Activated naive CD8-positive, alpha-beta T cell (primary cell): Measurements from ENCODE around the gene CNTN6.

Experiments
- H3K27ac Mint-ChIP-seq: one replicate; pipeline ENCODE4 v1.8.0; 2021; ENCODE audit warnings: mixed read lengths
- H3K27me3 Mint-ChIP-seq: one replicate; pipeline ENCODE4 v1.8.0; 2021; ENCODE audit warnings: mixed read lengths
- H3K36me3 Mint-ChIP-seq: one replicate; pipeline ENCODE4 v1.8.0; 2021; ENCODE audit warnings: mixed read lengths
- H3K4me1 Mint-ChIP-seq: one replicate; pipeline ENCODE4 v1.8.0; 2021; ENCODE audit warnings: low read depth, mixed read lengths
- H3K4me3 Mint-ChIP-seq: one replicate; pipeline ENCODE4 v1.8.0; 2021; ENCODE audit warnings: mild to moderate bottlenecking, mixed read lengths
- H3K9me3 Mint-ChIP-seq: one replicate; pipeline ENCODE4 v1.8.0; 2021; ENCODE audit warnings: low read depth, mixed read lengths

The CNTN6 gene

GRCh38 chr3:1131166-1131565 is 38.3 kb downstream of the CNTN6 start:
- Mint-ChIP-seq H3K4me1 (no peaks in the 10 kb centered on the region), H3K27ac (no peak overlapping the region), H3K9me3 (no peaks in the 10 kb centered on the region), H3K4me3 (no peak overlapping the region), H3K27me3 (no peaks in the 10 kb centered on the region), H3K36me3 (no peaks in the 10 kb centered on the region)

DNA sequence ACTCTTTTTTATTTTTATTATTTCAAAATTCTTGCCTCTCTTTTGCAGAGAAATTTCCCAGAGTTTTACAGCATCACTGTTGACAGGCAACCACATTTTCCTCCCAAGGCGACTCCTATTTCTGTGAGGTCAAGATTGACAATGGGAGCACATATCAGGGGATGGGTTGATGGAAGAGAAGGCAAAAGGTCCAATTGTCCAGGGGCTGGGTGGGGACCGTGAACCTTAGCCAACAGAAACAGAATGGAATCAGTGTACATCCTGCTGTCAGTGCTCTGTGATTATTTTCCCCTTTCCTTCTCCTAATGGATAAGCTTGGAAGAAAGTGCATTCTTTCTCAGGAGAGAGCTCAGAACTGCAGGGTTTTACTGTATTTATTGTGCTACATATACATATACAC is 42.4 kb downstream of the CNTN6 start:
- H3K4me1 Mint-ChIP-seq: no peaks in the 10 kb centered on the region
- H3K27ac Mint-ChIP-seq: no peak overlapping the region
- H3K4me3 Mint-ChIP-seq: no peak overlapping the region
- no peaks in the 10 kb centered on the region for H3K36me3 Mint-ChIP-seq
- no peaks in the 10 kb centered on the region for H3K27me3 Mint-ChIP-seq
- no peaks in the 10 kb centered on the region for H3K9me3 Mint-ChIP-seq

- H3K9me3 Mint-ChIP-seq: peaks cover 4% of the 10 kb centered on the region
- no peak overlapping the region for H3K4me3 Mint-ChIP-seq
- no peaks in the 10 kb centered on the region for H3K4me1 Mint-ChIP-seq
- H3K27me3 Mint-ChIP-seq: no peaks in the 10 kb centered on the region
- no peaks in the 10 kb centered on the region for H3K36me3 Mint-ChIP-seq
- H3K27ac Mint-ChIP-seq: no peak overlapping the region
These were observed 45.2 kb downstream of the CNTN6 start for GRCh38 chr3:1138036-1138435.

GRCh38 chr3:1139071-1139470 is 46.2 kb downstream of the CNTN6 start:
- H3K27ac Mint-ChIP-seq: no peak overlapping the region

GRCh38 chr3:1147326-1147725 is 54.5 kb downstream of the CNTN6 start:
- no peaks in the 10 kb centered on the region for H3K27me3 Mint-ChIP-seq
- no peak overlapping the region for H3K4me3 Mint-ChIP-seq
- H3K4me1 Mint-ChIP-seq: no peaks in the 10 kb centered on the region
- H3K27ac Mint-ChIP-seq: no peak overlapping the region
- H3K9me3 Mint-ChIP-seq: peaks cover 5% of the 10 kb centered on the region
- no peaks in the 10 kb centered on the region for H3K36me3 Mint-ChIP-seq

More at GRCh38 chr3:1139071-1139470, 46.2 kb downstream of the CNTN6 start:
- no peaks in the 10 kb centered on the region for H3K36me3 Mint-ChIP-seq
- H3K27me3 Mint-ChIP-seq: no peaks in the 10 kb centered on the region
- H3K9me3 Mint-ChIP-seq: peaks cover 4% of the 10 kb centered on the region
- H3K4me1 Mint-ChIP-seq: no peaks in the 10 kb centered on the region
- no peak overlapping the region for H3K4me3 Mint-ChIP-seq

DNA sequence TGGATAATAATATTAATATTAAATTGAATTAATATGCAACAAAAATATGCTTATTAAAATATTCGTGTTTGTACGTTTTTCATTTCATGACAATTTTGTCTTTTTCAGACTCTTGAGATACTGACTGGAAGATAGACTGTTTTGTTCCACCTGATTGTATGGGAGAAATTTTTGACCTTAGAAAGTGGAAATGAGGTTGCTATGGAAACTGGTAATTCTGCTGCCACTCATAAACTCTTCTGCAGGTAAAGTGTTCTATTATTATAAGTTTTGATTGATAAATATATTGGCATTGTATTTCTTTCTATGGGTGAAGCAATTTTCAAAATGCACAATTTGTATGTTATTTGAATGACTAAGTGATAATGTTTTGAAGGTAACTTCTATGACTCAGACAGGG is 55.0 kb downstream of the CNTN6 start:
- Mint-ChIP-seq H3K9me3 (peaks cover 5% of the 10 kb centered on the region), H3K4me3 (no peak overlapping the region), H3K27ac (no peak overlapping the region), H3K27me3 (no peaks in the 10 kb centered on the region), H3K4me1 (no peaks in the 10 kb centered on the region), H3K36me3 (no peaks in the 10 kb centered on the region)

DNA sequence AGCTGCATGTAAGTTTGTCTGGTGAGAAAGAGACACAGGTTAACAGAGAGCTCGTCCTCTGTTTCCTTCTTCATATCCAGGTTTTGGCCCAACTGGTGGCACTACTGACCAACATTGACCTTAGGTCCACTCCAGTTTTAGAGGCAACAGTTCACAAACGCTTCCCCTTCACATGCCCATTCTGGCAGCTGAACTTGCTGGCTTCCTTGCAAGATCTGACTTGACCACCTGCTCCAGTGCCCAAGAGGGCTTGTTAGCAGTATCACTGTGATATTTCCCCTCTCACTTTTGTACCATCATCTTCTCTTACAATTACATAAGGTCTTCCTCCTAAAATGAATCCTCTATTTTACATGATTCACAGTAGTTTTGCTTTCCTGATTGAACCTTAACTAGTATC is 71.3 kb downstream of the CNTN6 start:
- Mint-ChIP-seq H3K27me3 (no peaks in the 10 kb centered on the region), H3K4me1 (no peaks in the 10 kb centered on the region), H3K4me3 (no peak overlapping the region), H3K36me3 (no peaks in the 10 kb centered on the region), H3K27ac (no peak overlapping the region), H3K9me3 (peaks cover 4% of the 10 kb centered on the region)

DNA sequence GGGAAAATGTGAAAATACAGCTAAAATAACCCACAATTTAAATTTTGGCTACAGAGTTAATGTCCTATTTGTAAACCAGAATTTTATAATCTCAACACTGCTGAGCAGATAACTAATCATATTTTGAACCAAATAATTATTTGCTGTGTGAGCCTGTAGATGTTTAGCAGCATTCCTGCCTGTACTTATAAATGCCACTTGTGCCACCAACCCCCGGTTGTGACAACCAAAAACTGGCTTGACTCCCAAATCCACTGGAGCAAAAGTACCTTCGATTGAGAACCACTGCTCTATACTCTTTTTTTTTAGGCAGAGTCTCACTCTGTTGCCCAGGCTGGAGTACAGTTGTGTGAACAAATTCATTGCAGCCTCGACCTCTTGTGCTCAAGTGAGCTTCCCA is 78.5 kb downstream of the CNTN6 start:
- no peak overlapping the region for H3K27ac Mint-ChIP-seq
- peaks cover 9% of the 10 kb centered on the region for H3K9me3 Mint-ChIP-seq
- no peaks in the 10 kb centered on the region for H3K27me3 Mint-ChIP-seq
- no peaks in the 10 kb centered on the region for H3K4me1 Mint-ChIP-seq
- no peak overlapping the region for H3K4me3 Mint-ChIP-seq
- H3K36me3 Mint-ChIP-seq: no peaks in the 10 kb centered on the region

GRCh38 chr3:1172644-1173043 is 79.8 kb downstream of the CNTN6 start:
- Mint-ChIP-seq H3K9me3 (peaks cover 9% of the 10 kb centered on the region), H3K36me3 (no peaks in the 10 kb centered on the region), H3K4me3 (no peak overlapping the region), H3K4me1 (no peaks in the 10 kb centered on the region), H3K27me3 (no peaks in the 10 kb centered on the region), H3K27ac (no peak overlapping the region)

DNA sequence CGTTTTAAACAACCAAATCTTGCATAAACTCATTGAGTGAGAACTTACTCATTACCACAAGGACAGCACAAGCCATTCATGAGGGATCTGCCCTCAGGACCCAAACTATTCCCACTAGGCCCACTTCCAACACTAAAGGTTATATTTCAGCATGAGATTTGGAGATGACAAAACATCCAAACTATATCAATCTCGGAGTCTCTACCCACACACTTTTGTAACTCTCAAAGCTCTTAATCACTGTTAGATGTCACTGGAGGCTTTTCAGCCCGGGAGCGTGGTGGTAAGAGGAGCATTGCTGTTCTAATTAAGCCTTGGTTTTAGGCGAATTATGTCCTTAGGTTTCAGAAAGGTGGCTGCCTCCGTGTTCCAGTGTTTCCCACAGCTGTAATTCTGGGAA is 86.3 kb downstream of the CNTN6 start:
- Mint-ChIP-seq H3K4me1 (no peaks in the 10 kb centered on the region), H3K36me3 (no peaks in the 10 kb centered on the region), H3K27me3 (no peaks in the 10 kb centered on the region), H3K9me3 (peaks cover 15% of the 10 kb centered on the region), H3K27ac (no peak overlapping the region), H3K4me3 (no peak overlapping the region)

- H3K4me3 Mint-ChIP-seq: no peak overlapping the region
These were observed 90.7 kb downstream of the CNTN6 start for GRCh38 chr3:1183320-1184048.

DNA sequence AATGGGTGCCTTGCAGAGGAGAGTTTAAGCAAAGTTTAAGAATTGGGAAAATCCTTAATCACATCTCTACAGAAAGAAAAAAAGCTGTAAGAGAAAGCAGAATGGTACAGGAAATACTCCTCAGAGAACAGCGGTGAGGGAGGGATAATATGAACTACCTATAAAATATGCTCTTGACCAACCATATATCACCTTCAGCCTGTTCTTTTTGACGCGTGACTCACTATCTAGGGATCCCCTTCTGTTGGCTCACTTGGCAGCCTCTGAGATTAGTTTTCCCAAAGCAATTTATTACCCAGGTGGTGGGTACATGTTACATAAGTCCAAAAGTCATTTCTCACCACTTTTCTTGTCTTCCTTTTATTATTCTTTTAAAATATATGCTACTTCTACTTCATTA is 97.7 kb downstream of the CNTN6 start:
- no peaks in the 10 kb centered on the region for H3K4me1 Mint-ChIP-seq
- H3K27ac Mint-ChIP-seq: no peak overlapping the region
- no peaks in the 10 kb centered on the region for H3K36me3 Mint-ChIP-seq
- H3K9me3 Mint-ChIP-seq: no peaks in the 10 kb centered on the region
- no peaks in the 10 kb centered on the region for H3K27me3 Mint-ChIP-seq
- no peak overlapping the region for H3K4me3 Mint-ChIP-seq

More at GRCh38 chr3:1183320-1184048, 90.7 kb downstream of the CNTN6 start:
- Mint-ChIP-seq H3K36me3 (no peaks in the 10 kb centered on the region), H3K27ac (no peak overlapping the region), H3K4me1 (no peaks in the 10 kb centered on the region), H3K27me3 (no peaks in the 10 kb centered on the region), H3K9me3 (peaks cover 3% of the 10 kb centered on the region)

DNA sequence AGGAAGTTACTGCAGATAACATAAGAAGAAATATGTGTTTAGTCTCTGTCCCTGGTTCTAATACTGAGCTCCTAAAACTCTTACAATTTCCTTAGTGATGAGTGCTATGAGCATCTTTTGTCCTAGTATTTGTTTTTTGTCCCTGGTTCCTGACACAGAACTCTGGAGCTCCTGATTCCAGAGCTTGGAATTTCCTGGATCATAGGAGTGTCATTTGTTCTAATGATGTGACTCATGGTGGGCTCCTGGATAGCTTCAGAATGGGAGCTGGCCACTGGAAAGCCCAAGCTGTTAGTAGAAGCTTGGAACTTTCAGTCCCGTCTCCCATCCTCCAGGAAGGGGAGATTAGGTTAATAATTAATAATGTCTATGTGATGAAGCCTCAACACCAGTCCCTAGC is 98.2 kb downstream of the CNTN6 start:
- Mint-ChIP-seq H3K36me3 (no peaks in the 10 kb centered on the region), H3K27me3 (no peaks in the 10 kb centered on the region), H3K4me1 (no peaks in the 10 kb centered on the region), H3K9me3 (no peaks in the 10 kb centered on the region), H3K4me3 (no peak overlapping the region), H3K27ac (no peak overlapping the region)

DNA sequence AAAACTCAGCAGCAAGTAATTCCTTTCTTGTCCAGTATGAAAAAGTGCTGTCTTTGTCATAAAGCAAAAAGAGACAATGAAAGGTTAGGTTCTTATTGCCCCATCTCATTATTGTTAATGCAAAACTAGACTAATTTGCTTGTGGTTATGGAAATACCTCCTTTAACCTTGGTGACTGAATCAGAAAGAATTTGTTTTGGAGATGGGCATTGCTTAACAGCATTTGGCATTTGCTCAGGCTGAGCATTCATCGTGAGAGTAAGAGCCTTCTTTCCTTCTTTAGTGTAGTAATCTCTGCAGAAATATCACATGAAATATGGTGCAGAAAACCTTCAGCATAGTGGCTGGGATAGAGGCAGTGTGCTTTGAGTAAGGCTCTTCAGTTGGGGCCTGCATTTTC is 103.1 kb downstream of the CNTN6 start:
- no peak overlapping the region for H3K27ac Mint-ChIP-seq
- H3K4me1 Mint-ChIP-seq: no peaks in the 10 kb centered on the region
- H3K4me3 Mint-ChIP-seq: no peak overlapping the region
- H3K27me3 Mint-ChIP-seq: no peaks in the 10 kb centered on the region
- H3K9me3 Mint-ChIP-seq: peaks cover 5% of the 10 kb centered on the region
- H3K36me3 Mint-ChIP-seq: no peaks in the 10 kb centered on the region

DNA sequence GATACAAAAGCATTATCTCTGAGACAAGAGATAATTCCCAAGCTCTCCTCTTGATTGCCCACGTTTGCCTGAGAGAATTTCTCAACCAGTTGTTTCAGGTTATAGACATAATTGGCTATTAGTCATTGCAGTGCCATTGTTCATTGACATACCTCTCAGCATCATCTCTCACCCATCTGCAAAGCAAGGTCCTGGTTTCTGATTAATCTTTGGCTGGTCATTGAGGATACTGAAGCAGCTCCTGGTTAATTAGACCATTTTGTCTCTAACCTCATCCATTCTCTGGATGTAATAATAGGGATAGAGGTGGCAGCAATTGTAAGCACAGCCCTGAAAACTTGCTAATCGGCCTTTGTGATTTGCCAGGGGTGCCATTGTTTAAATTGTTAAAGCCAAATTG is 104.2 kb downstream of the CNTN6 start:
- Mint-ChIP-seq H3K36me3 (no peaks in the 10 kb centered on the region), H3K9me3 (peaks cover 5% of the 10 kb centered on the region), H3K4me3 (no peak overlapping the region), H3K27me3 (no peaks in the 10 kb centered on the region), H3K27ac (no peak overlapping the region), H3K4me1 (no peaks in the 10 kb centered on the region)

DNA sequence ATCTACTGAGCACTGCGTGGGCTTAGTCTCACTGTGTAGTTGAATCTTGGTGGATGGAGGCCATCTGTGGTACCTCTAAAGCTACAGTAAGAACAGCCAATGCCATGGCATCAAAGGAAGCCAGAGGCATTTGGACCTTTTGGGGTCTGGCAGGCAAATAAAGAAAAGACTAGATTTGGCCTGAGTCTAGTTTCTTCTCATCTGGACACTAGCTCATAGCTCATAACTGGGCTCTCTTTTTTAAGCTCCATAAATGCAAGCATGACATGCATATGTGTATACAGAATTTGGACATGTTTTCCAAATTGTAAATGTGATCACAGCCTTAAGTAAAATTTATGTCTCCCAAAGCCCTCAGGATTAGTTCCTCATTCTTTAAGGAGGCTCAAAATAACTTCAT is 107.5 kb downstream of the CNTN6 start:
- H3K36me3 Mint-ChIP-seq: no peaks in the 10 kb centered on the region
- H3K9me3 Mint-ChIP-seq: peaks cover 13% of the 10 kb centered on the region
- H3K27ac Mint-ChIP-seq: no peak overlapping the region
- H3K4me1 Mint-ChIP-seq: no peaks in the 10 kb centered on the region
- no peaks in the 10 kb centered on the region for H3K27me3 Mint-ChIP-seq
- H3K4me3 Mint-ChIP-seq: no peak overlapping the region
